Astrocyte (in vitro differentiated cells and primary cell): ENCODE measurements around the gene CBFA2T2. TPM values are rescaled to one million over a fixed set of nuclear protein-coding genes. Genes with fewer than 3 reads are reported as not detected.

Experiments used
- DNase-seq: peaks from one replicate; pipeline ENCODE4 v3.0.0-alpha.2; 2010; ENCODE audit warnings: low read depth
- FAIRE-seq: peaks from 2 replicates; lab custom pipeline; 2011; peaks lifted over from hg19 to GRCh38; lab: Jason Lieb, UNC
- H2AFZ ChIP-seq: 2 replicates; pipeline ENCODE4 v1.6.0; 2012; ENCODE audit warnings: low read depth, low read length, inconsistent platforms
- H3K27ac ChIP-seq: 2 replicates; pipeline ENCODE4 v1.5.1; 2011; ENCODE audit warnings: low read depth, low read length, inconsistent platforms
- H3K27me3 ChIP-seq: 2 replicates; pipeline ENCODE4 v1.6.0; 2011; ENCODE audit warnings: low read length, inconsistent platforms; ENCODE audit not compliant: insufficient read depth
- H3K36me3 ChIP-seq: 2 replicates; pipeline ENCODE4 v1.5.1; 2011; ENCODE audit warnings: low read length, inconsistent platforms; ENCODE audit not compliant: insufficient read depth
- H3K4me1 ChIP-seq: 2 replicates; pipeline ENCODE4 v1.5.1; 2011; ENCODE audit warnings: low read length, inconsistent platforms; ENCODE audit not compliant: insufficient read depth
- H3K4me2 ChIP-seq: 2 replicates; pipeline ENCODE4 v1.6.0; 2012; ENCODE audit warnings: low read length, inconsistent platforms
- H3K4me3 ChIP-seq: 2 replicates; pipeline ENCODE4 v1.5.1; 2011; ENCODE audit warnings: low read depth, mild to moderate bottlenecking, low read length, inconsistent platforms; ENCODE audit not compliant: insufficient read depth
- H3K79me2 ChIP-seq: 2 replicates; pipeline ENCODE4 v1.6.0; 2012; ENCODE audit warnings: mild to moderate bottlenecking, low read length, inconsistent platforms; ENCODE audit not compliant: insufficient read depth
- H3K9ac ChIP-seq: 2 replicates; pipeline ENCODE4 v1.6.0; 2012; ENCODE audit warnings: mild to moderate bottlenecking, low read length, inconsistent platforms
- H3K9me3 ChIP-seq: 2 replicates; pipeline ENCODE4 v1.5.1; 2012; ENCODE audit warnings: low read depth, mild to moderate bottlenecking, low read length, inconsistent platforms; ENCODE audit not compliant: insufficient read depth
- H4K20me1 ChIP-seq: 2 replicates; pipeline ENCODE4 v1.6.0; 2012; ENCODE audit warnings: low read length, inconsistent platforms; ENCODE audit not compliant: insufficient read depth
- H3K27ac Mint-ChIP-seq: one replicate; pipeline ENCODE4 v1.8.0; 2021; ENCODE audit warnings: mild to moderate bottlenecking, mixed read lengths; ENCODE audit not compliant: unreplicated experiment
- H3K27me3 Mint-ChIP-seq: one replicate; pipeline ENCODE4 v1.8.0; 2021; ENCODE audit warnings: low read depth, mixed read lengths; ENCODE audit not compliant: unreplicated experiment
- H3K36me3 Mint-ChIP-seq: one replicate; pipeline ENCODE4 v1.8.0; 2021; ENCODE audit warnings: low read depth, mixed read lengths; ENCODE audit not compliant: unreplicated experiment
- H3K4me1 Mint-ChIP-seq: one replicate; pipeline ENCODE4 v1.8.0; 2021; ENCODE audit warnings: low read depth, mixed read lengths; ENCODE audit not compliant: unreplicated experiment
- H3K4me3 Mint-ChIP-seq: one replicate; pipeline ENCODE4 v1.8.0; 2021; ENCODE audit warnings: mild to moderate bottlenecking, moderate library complexity, mixed read lengths; ENCODE audit not compliant: unreplicated experiment
- H3K9me3 Mint-ChIP-seq: one replicate; pipeline ENCODE4 v1.8.0; 2021; ENCODE audit warnings: mild to moderate bottlenecking, mixed read lengths; ENCODE audit not compliant: unreplicated experiment
- EZH2 ChIP-seq: IDR thresholded peaks from 2 replicates; pipeline ENCODE4 v1.6.1; 2012; ENCODE audit warnings: mild to moderate bottlenecking, low read length, inconsistent platforms; ENCODE audit not compliant: insufficient read depth
- total RNA-seq: library from RNA; stranded (reverse); gene quantifications from 2 replicates; pipeline ENCODE4 v1.2.1, GENCODE V29; 2021
- TF ChIP-seq, protein P1 (sequence below): IDR thresholded peaks from 2 replicates; pipeline ENCODE4 v1.5.1; 2011; ENCODE audit warnings: low read depth, mild to moderate bottlenecking, inconsistent platforms, low read length, moderate library complexity; ENCODE audit not compliant: insufficient read depth

The CBFA2T2 gene
- total RNA-seq, 1 donor from 2014 or later, result 14.6 TPM

DNA sequence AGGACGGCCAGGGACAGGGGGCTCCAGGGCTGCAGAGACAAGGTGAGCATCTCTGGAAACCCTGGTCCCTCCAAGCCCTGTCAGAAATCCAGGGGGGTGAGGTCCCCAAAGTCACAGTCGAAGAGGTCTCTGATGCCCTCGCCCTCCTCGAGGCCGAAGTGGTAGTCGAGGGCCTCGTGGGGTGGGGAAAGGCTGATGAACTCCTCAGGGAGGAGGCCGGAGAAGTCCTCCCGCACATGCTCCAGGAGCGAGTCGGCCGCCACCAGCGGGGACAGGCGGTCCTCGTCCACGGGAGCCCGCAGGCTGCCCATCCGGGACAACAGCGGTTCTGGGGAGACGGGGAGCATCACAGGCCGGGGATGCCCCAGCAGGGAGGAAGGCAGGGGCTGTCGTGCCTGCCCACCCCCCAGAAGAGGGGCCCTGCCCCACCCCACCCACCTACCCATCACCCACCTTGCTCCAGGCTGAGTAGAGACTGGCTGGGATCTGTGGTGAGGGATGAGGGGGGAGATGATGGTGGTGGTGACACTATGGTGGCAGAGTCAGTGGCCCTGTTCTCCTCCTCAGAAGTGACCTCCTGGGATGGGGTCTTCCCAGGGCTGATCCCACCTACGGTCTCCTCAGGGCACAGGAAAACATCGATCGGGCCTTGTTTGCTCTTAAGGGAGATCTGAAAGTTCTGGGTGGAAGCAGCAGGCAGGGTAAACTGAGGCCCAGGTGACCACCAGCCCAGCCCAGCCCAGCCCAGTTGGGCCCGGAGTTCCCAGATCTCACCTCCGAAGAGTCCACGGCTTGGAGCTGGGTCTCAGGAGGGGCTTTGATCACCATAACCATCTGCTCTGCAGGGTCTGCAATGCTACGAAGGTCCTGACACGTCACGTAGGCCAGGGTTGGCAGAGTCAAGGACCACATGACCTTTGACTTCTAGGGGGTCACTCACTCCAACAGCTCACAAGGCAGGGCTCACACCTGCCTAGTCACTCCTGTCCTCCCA, 187.1 kb downstream of the CBFA2T2 start:
- Histone ChIP-seq H3K27me3 (no peaks in the 10 kb centered on the region), H3K36me3 (no peaks in the 10 kb centered on the region), H3K4me1 (peaks cover 29% of the 10 kb centered on the region), H2AFZ (no peak overlapping the region), H3K9ac (no peak overlapping the region), H3K4me2 (no peak overlapping the region), H3K9me3 (no peaks in the 10 kb centered on the region), H3K79me2 (peaks cover 2% of the 10 kb centered on the region), H3K4me3 (no peak overlapping the region), H3K27ac (no peak overlapping the region), H4K20me1 (peaks cover 30% of the 10 kb centered on the region)
- Mint-ChIP-seq H3K4me3 (peak overlapping the region; percentile 40), H3K36me3 (peaks cover 6% of the 10 kb centered on the region), H3K27ac (no peak overlapping the region), H3K9me3 (no peaks in the 10 kb centered on the region), H3K4me1 (peaks cover 3% of the 10 kb centered on the region), H3K27me3 (peaks cover 9% of the 10 kb centered on the region)
- FAIRE-seq, result no peak
- DNase-seq, result no peak
- TF ChIP-seq EZH2, result no peak
- TF ChIP-seq, protein P1, sequence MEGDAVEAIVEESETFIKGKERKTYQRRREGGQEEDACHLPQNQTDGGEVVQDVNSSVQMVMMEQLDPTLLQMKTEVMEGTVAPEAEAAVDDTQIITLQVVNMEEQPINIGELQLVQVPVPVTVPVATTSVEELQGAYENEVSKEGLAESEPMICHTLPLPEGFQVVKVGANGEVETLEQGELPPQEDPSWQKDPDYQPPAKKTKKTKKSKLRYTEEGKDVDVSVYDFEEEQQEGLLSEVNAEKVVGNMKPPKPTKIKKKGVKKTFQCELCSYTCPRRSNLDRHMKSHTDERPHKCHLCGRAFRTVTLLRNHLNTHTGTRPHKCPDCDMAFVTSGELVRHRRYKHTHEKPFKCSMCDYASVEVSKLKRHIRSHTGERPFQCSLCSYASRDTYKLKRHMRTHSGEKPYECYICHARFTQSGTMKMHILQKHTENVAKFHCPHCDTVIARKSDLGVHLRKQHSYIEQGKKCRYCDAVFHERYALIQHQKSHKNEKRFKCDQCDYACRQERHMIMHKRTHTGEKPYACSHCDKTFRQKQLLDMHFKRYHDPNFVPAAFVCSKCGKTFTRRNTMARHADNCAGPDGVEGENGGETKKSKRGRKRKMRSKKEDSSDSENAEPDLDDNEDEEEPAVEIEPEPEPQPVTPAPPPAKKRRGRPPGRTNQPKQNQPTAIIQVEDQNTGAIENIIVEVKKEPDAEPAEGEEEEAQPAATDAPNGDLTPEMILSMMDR, result no peak

DNA sequence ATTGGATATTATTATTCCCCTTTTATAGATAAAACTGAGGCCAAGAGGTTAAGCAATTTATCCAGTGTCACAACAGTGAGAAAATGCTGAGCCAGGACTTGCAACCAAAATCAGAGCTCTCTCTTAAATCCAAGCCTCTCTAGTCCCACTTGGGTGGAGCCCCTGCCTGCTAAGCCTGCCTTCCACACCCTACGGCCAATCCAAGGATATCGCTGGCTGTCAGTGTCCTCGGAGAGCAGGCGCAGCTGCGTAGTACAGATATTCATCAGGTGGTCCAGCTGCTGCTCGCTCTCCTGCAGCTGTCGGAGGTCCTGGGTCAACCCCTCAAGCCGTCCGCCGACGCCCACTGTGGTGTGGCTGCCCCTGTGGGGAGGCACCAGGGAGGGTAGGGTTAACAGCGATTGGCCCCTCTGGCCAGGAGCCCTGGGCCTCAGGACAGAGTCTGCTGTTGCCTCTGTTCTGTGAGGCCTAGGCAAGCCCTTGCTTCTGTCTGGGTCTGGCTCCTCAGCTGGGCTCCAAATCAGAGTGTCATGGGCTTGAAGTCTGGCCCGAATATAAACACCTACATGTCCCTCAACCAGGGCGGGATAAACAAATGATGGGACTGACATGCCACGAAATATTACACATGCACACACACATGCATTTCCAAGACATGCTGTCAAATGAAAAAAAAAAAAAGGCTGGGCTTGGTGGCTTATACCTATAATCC, 188.3 kb downstream of the CBFA2T2 start:
- no peaks in the 10 kb centered on the region for H3K4me1 Mint-ChIP-seq
- DNase-seq, result no peak
- no peak overlapping the region for H3K4me3 Mint-ChIP-seq

More for the DNA sequence above, 188.3 kb downstream of the CBFA2T2 start:
- peaks cover 9% of the 10 kb centered on the region for H3K27me3 Mint-ChIP-seq
- no peak for FAIRE-seq
- H3K9me3 Mint-ChIP-seq, result no peaks in the 10 kb centered on the region
- H3K27ac ChIP-seq, result no peak overlapping the region
- H3K4me3 ChIP-seq, result no peak overlapping the region
- no peak overlapping the region for H3K9ac ChIP-seq
- peaks cover 25% of the 10 kb centered on the region for H4K20me1 ChIP-seq
- no peaks in the 10 kb centered on the region for H3K9me3 ChIP-seq
- H3K4me2 ChIP-seq, result no peak overlapping the region
- peaks cover 18% of the 10 kb centered on the region for H3K4me1 ChIP-seq
- H3K36me3 ChIP-seq, result no peaks in the 10 kb centered on the region
- H3K36me3 Mint-ChIP-seq, result peaks cover 3% of the 10 kb centered on the region
- no peaks in the 10 kb centered on the region for H3K27me3 ChIP-seq
- H3K79me2 ChIP-seq, result no peaks in the 10 kb centered on the region
- no peak for TF ChIP-seq EZH2
- TF ChIP-seq, protein P1, result no peak
- peak overlapping the region; percentile 31 for H3K27ac Mint-ChIP-seq
- H2AFZ ChIP-seq, result no peak overlapping the region
